ENCODE measurements around the gene BSCL2.
"Not testable (repeated sequence)": the region's sequence is repeated elsewhere in the genome, so short reads cannot be mapped to it uniquely, and the experiment has no call there.

Gene BSCL2

GRCh38 chr11:62716816-62717215 lies 9.6 kb upstream of the BSCL2 start:
- DNase-seq, result no peak

GRCh38 chr11:62716206-62716605 lies 9.0 kb upstream of the BSCL2 start:
- no peak for DNase-seq

GRCh38 chr11:62715150-62716130 lies 8.2 kb upstream of the BSCL2 start:
- DNase-seq, result no peak

DNA sequence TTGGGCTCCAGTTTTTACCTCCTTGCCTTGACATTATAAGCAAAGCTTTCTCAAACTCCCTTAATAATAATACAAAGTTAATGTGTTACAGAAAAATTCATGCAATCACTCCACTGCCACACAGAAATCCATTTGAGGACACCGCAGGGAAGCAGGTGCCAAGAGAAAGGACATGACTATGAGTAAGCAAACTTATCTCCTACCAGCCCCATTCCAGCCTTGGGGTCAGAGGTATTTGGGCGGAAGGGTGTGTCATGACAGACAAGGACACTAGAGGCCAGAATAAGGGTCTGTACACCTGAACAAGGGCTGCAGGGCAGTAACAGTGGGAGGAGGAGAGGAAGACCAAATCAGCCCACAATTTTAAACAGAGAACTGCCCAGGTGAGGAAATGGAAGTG lies 6.1 kb upstream of the BSCL2 start:
- DNase-seq, result no peak

- no peak for DNase-seq
Measured at GRCh38 chr11:62712861-62713260, 5.6 kb upstream of the BSCL2 start.

DNA sequence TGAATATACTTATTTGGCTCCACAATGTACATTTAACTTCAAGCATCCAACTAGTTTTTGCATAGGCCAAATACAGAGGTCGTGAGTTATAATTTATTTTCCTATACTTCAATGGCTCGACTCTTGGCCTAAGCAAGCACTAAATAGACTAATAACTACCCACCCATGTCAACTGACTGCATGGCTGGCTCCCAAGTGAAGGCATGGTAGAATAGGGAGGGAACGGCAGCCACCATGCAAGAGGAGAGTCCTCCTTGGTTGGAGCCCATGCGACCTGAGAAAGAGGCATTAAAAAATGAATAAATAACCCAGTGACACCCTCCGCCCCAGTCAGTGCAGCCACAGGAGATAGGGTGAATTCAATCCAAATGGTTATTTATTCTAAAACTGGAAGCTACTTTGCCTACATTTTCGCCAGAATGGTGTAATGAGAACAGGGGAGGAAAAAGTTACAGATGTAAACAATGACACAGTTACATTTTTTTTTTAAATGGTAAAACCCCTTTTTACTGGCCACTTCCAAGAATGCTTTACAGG lies 5.1 kb upstream of the BSCL2 start:
- DNase-seq, result no peak

- DNase-seq, result no peak
Measured at GRCh38 chr11:62710001-62710345, 2.7 kb upstream of the BSCL2 start.

GRCh38 chr11:62709247-62710000 lies 2.2 kb upstream of the BSCL2 start:
- DNase-seq, result peak; percentile 96

- DNase-seq, result peak; percentile 42
Measured at GRCh38 chr11:62708793-62709192, 1.6 kb upstream of the BSCL2 start.

DNA sequence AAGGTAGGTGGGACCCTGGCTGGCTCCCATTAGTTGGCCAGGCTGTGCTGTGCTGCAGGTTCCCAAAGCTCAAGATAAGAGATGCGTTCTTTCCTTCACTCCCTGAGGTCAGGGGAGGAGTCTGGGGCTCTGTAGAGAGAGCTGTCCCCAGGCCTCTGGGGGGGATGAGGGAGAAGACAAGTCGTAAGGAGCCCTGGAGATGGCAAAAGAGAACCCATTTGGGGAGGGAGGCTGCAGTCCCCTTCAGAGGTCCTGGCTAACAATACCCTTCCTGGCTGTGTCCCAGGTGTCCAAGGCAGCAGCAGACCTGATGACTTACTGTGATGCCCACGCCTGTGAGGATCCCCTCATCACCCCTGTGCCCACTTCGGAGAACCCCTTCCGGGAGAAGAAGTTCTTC lies 1.2 kb upstream of the BSCL2 start:
- DNase-seq, result no peak

DNA sequence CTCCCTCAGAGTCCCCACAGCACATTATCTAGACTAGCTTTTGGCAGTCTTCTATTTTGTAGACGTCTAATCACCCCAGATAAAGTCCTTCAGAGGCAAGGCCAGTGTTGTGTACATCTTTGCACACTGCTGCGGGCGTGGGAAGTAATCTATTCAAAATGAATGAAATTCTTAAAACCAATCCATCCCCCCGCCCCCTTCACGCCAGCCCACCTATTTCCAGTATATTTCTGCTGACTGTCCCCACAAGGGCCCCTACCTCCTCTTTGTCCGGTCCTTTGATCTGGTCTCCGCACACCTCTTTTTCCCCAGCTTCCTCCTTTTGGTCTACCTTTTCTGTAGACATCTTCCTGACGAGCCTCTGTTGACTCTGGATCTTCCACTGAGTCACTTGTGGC lies 375 bp downstream of the BSCL2 start:
- no peak for DNase-seq

- peak; percentile 92 for DNase-seq
Measured at GRCh38 chr11:62705880-62706849, 1.1 kb downstream of the BSCL2 start.

DNA sequence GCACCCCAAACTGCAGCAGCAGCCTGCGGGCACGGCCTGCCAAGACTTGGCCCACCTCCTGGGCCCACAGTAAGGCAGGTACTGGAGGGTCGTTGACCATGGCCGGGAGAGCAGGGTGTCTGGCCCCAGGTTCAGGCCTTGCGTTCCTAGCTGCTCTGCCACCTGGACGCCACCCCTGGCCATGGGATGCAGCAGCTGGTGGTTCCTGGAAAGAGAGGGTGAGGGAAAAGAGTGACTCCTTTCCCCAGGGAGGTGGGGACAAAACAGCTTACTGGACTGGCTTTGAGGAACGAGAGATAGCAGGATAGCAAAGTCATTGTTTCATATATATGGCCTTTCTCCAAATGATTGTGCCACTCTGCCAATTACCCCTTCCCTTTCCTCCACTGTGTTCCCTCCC lies 1.8 kb downstream of the BSCL2 start:
- no peak for DNase-seq

DNA sequence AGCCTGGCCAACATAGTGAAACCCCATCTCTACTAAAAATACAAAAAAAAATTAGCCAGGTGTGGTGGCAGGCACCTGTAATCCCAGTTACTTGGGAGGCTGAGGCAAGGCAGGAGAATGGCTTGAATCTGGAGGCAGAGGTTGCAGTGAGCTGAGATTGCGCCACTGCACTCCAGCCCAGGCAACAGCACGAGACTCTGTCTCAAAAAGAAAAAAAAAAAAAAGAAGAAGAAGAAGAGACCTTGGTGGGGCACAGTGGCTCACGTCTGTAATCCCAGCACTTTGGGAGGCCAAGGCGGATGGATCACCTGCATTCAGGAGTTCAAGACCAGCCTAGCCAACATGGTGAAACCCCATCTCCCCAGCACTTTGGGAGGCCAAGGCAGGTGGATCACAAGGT lies 3.3 kb downstream of the BSCL2 start:
- not testable (repeated sequence) for DNase-seq

DNA sequence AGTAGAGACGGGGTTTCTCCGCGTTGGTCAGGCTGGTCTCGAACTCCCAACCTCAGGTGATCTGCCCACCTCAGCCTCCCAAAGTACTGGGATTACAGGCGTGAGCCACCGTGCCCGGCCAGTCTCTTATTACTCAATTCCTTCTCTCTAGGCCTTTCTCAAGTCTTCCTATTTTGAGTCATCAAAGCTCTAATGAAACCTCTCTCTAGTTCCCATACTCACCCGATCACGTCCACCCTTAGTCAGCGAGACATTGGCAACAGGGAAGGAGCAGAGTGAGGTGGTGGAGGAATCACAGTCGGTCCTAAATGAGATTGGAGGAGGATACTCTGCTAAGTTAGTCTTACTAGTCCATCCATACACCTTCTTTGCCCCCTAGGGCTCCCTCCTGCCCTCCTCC lies 5.0 kb downstream of the BSCL2 start:
- no peak for DNase-seq

DNA sequence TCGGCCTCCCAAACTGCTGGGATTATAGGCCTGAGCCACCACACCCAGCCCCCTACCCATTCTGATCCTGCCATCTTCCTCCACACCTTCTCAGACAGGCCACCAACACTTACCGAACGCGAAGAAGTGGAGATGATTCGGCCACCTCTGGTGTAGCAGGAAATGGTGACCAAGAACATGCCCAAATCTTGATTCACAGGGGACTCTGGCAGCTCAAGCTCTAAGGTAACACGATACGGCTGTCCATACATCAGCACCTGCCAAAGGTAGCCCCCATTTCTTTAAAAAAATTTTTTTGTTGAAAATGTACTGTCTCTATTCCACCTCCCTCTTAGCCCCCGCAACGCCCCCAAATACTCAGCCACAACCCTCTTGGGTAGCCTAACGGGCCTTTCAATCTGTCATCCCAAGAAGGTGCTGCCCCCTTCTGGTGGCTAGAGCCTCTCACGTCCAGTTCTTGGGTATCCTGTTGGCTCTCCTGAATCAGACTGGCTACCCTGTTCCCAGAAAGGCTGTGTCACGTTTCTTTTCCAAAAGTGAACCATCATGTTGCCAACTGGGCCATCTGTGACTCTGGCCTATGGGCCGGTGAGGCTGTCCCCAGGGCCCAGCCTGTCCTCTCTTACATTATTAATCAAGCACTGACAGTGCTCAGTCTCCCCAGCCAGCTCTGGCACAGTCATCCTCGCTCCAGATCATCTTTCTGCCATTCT lies 12.6 kb downstream of the BSCL2 start:
- DNase-seq, result peak; percentile 77

- not testable (repeated sequence) for DNase-seq
Measured at GRCh38 chr11:62693624-62694023, 13.6 kb downstream of the BSCL2 start.

DNA sequence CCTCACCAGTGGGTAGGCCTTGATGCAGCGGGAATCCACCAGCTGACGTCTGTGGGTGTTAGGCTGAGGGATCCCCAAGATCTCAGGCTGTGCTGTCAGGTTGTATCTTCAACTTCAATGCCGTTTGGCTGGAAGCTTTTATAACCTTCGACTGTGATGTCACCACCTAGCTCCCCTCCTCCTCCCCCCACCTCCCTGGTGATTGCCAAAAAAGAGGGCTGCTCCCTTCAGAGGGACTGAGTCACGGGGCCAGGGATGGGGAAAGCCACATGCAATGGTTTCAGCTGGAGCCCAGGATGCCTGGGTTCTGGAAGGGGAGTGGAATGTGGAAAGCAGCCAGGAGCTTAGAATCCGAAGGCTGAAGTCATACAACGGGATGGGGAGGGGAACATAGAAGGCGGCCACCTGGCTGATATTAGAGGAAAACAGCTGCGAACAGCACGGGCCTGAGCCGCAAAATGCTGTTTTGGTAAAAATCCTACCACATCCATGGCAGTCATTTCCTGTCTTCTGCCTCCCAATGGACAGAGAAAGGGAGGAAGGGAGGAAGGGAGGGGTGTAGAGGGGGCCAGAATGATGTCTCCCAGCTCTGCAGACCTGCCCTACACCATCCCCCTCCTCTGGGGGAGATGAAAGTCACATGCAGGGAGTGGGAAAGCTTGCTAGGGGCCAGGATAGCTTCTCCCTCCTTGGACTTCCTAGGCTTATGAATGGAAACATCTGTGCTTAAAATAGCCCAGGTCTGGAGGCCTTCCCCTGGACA lies 17.6 kb downstream of the BSCL2 start, which contains the start of gene LRRN4CL:
Gene LRRN4CL (minus strand): TSS at position 110 of the 763 bp plus-strand sequence. CDS start 1,022 bp downstream, outside the sequence.
- no peak for DNase-seq

GRCh38 chr11:62688491-62688890 lies 18.7 kb downstream of the BSCL2 start:
- DNase-seq, result no peak

GRCh38 chr11:62687508-62688396 lies 19.5 kb downstream of the BSCL2 start:
- no peak for DNase-seq

Measured in activated naive CD4-positive, alpha-beta T cell treated with Interleukin-2 at 50 U/mL for 16 hours (primary cell).